Activated CD8-positive, alpha-beta memory T cell treated with anti-CD3 and anti-CD28 coated beads, Interleukin-2, amount 10 ng/mL, durations not matched to agents 7 days and 5 days (primary cell): Measurements from ENCODE around the gene TMEM167B. TPM values are rescaled to one million over a fixed set of nuclear protein-coding genes. Genes with fewer than 3 reads are reported as not detected.

Source experiments
- ATAC-seq: fragments of 150-1000 bp; cut with Tn5 transposase; one replicate; pipeline ENCODE4 v1.10.0; 2021; ENCODE audit warnings: moderate library complexity
- CTCF ChIA-PET: fragments of 350-600 bp; sonication (Branson Sonifier 250); formaldehyde crosslinking; loops from one replicate; lab custom pipeline; 2021; ENCODE audit warnings: antibody characterized with exemption; lab: Charles Lee
- DNase-seq: peaks from one replicate; pipeline ENCODE4 v3.0.0-alpha.2; 2020
- H3K27ac Mint-ChIP-seq: one replicate; pipeline ENCODE4 v1.8.0; 2021; ENCODE audit warnings: mild to moderate bottlenecking, mixed read lengths
- H3K27me3 Mint-ChIP-seq: one replicate; pipeline ENCODE4 v1.8.0; 2021; ENCODE audit warnings: mixed read lengths
- H3K36me3 Mint-ChIP-seq: one replicate; pipeline ENCODE4 v1.8.0; 2021; ENCODE audit warnings: mild to moderate bottlenecking, mixed read lengths
- H3K4me1 Mint-ChIP-seq: one replicate; pipeline ENCODE4 v1.8.0; 2021; ENCODE audit warnings: mixed read lengths
- H3K4me3 Mint-ChIP-seq: one replicate; pipeline ENCODE4 v1.8.0; 2021; ENCODE audit warnings: mild to moderate bottlenecking, moderate library complexity, mixed read lengths
- H3K9me3 Mint-ChIP-seq: one replicate; pipeline ENCODE4 v1.8.0; 2022; ENCODE audit warnings: low read depth, mixed read lengths
- total RNA-seq, 2 experiments: library from RNA; stranded (reverse); gene quantifications; one replicate each; pipeline ENCODE4 v1.2.3, GENCODE V29; 2021

Gene TMEM167B
- total RNA-seq, 2 experiments from 2014 or later: 21.8 to 27.0 TPM

DNA sequence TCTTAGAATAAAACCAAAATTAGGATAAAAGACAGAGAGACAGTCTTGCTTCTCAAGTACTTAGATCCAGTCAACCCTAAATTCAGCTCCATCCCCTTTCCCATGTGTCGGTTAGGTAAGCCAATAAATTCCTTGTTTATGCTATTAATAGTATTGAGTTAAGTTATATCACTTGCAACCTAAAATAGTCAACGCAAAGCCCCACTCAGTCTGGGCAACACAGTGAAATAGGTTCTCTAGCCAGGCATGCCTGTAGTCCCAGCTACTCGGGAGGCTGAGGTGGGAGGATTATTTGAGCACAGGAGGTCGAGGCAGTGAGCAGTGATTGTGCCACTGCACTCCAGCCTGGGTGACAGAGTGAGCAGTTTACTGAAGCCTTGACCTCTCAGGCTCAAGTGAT lies 29.4 kb upstream of the TMEM167B start:
- no peaks in the 10 kb centered on the region for H3K9me3 Mint-ChIP-seq
- no peaks in the 10 kb centered on the region for H3K4me1 Mint-ChIP-seq
- no peak overlapping the region for H3K4me3 Mint-ChIP-seq
- H3K27me3 Mint-ChIP-seq: no peaks in the 10 kb centered on the region
- H3K36me3 Mint-ChIP-seq: peaks cover 10% of the 10 kb centered on the region
- H3K27ac Mint-ChIP-seq: no peak overlapping the region
- no peak for ATAC-seq
- CTCF ChIA-PET: interaction anchor here (0.9 kb wide), 1 partner anchor 132 kb away, joined by 3 read pairs; no protein-coding TSS in a partner anchor
- no peak for DNase-seq

GRCh38 chr1:109065137-109065536 lies 25.4 kb upstream of the TMEM167B start:
- H3K4me1 Mint-ChIP-seq: no peaks in the 10 kb centered on the region
- no peak overlapping the region for H3K27ac Mint-ChIP-seq
- peaks cover 17% of the 10 kb centered on the region for H3K36me3 Mint-ChIP-seq
- DNase-seq (no peak), ATAC-seq (no peak)
- H3K4me3 Mint-ChIP-seq: no peak overlapping the region
- CTCF ChIA-PET: interaction anchor here (1.1 kb wide), 1 partner anchor 47 kb away, joined by 4 read pairs; a partner anchor contains a TSS
- H3K9me3 Mint-ChIP-seq: no peaks in the 10 kb centered on the region
- no peaks in the 10 kb centered on the region for H3K27me3 Mint-ChIP-seq

DNA sequence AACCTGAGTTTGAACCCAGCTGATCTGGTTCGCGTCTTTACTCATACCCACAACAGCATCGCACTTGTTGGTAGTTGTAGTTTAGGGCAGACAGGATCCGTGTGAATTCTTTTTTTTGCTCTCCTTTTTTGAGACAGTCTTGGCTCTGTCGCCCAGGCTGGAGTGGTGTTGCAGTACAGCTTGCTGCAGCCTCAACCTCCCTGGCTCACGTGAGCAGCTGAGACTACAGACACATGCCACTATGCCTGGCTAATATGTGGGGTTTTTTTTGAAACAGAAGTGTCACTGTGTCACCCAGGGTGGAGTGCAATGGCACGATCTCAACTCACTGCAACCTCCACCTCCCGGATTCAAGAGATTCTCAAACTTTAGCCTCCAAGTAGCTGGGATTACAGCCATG lies 22.7 kb upstream of the TMEM167B start:
- Mint-ChIP-seq H3K9me3 (no peaks in the 10 kb centered on the region), H3K4me1 (peaks cover 2% of the 10 kb centered on the region), H3K27ac (no peak overlapping the region), H3K27me3 (no peaks in the 10 kb centered on the region), H3K36me3 (peaks cover 17% of the 10 kb centered on the region), H3K4me3 (no peak overlapping the region)
- DNase-seq (no peak), ATAC-seq (no peak)
- CTCF ChIA-PET: interaction anchor here (2.0 kb wide), 2 partner anchors 8 to 45 kb away, joined by 5 to 6 read pairs; partner anchors contain the start of gene TAF13

GRCh38 chr1:109069294-109069693 lies 21.3 kb upstream of the TMEM167B start:
- Mint-ChIP-seq H3K9me3 (no peaks in the 10 kb centered on the region), H3K36me3 (peaks cover 19% of the 10 kb centered on the region), H3K27me3 (no peaks in the 10 kb centered on the region), H3K4me1 (peaks cover 4% of the 10 kb centered on the region), H3K27ac (no peak overlapping the region), H3K4me3 (no peak overlapping the region)
- CTCF ChIA-PET: interaction anchor here (2.0 kb wide), 1 partner anchor 43 kb away, joined by 6 read pairs; a partner anchor contains a TSS
- ATAC-seq (no peak), DNase-seq (no peak)

GRCh38 chr1:109075531-109076490 lies 14.8 kb upstream of the TMEM167B start, which contains the start of gene TAF13:
TAF13 (minus strand) TSS chr1:109076003; CDS start chr1:109075947, 56 bp downstream.
- Mint-ChIP-seq H3K4me1 (peaks cover 18% of the 10 kb centered on the region), H3K4me3 (peak within 1 kb of the TSS; percentile 96), H3K27me3 (no peaks in the 10 kb centered on the region), H3K9me3 (no peaks in the 10 kb centered on the region), H3K36me3 (peaks cover 7% of the 10 kb centered on the region), H3K27ac (peak within 1 kb of the TSS; percentile 96)
- ATAC-seq (peak; percentile 100), DNase-seq (peak; percentile 94)
- CTCF ChIA-PET: interaction anchor here (0.7 to 2.7 kb wide), 8 partner anchors 8 to 114 kb away, joined by 3 to 22 read pairs (median 5); partner anchors contain the start of gene TMEM167B

DNA sequence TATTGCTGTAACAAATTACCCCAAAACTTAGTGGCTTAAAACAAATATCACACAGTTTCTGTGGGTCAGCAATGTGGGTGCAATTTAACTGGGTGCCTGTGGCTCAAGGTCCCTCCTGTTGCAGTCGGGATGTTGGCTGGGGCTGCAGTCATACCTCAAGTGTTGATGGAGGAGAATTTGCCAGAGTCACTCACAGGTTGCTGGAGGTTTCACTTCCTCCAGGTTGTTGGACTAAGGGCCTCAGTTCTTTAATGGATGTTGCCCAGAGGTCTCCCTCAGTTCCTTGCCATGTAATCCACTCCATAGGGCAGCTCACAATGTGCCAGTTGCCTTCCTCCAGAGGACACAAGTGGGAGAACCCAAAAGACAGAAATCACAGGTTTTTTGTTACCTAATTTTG lies 12.2 kb upstream of the TMEM167B start:
- Mint-ChIP-seq H3K36me3 (peaks cover 3% of the 10 kb centered on the region), H3K27ac (no peak overlapping the region), H3K27me3 (no peaks in the 10 kb centered on the region), H3K4me1 (peaks cover 15% of the 10 kb centered on the region), H3K4me3 (no peak overlapping the region), H3K9me3 (no peaks in the 10 kb centered on the region)
- CTCF ChIA-PET: no interaction called here
- ATAC-seq: no peak
- no peak for DNase-seq

- DNase-seq: no peak
- Mint-ChIP-seq H3K27me3 (no peaks in the 10 kb centered on the region), H3K36me3 (peaks cover 2% of the 10 kb centered on the region), H3K4me3 (no peak overlapping the region), H3K9me3 (no peaks in the 10 kb centered on the region), H3K27ac (no peak overlapping the region), H3K4me1 (peaks cover 22% of the 10 kb centered on the region)
- ATAC-seq: no peak
- CTCF ChIA-PET: no interaction called here
Measured at GRCh38 chr1:109079240-109079622, 11.3 kb upstream of the TMEM167B start.

DNA sequence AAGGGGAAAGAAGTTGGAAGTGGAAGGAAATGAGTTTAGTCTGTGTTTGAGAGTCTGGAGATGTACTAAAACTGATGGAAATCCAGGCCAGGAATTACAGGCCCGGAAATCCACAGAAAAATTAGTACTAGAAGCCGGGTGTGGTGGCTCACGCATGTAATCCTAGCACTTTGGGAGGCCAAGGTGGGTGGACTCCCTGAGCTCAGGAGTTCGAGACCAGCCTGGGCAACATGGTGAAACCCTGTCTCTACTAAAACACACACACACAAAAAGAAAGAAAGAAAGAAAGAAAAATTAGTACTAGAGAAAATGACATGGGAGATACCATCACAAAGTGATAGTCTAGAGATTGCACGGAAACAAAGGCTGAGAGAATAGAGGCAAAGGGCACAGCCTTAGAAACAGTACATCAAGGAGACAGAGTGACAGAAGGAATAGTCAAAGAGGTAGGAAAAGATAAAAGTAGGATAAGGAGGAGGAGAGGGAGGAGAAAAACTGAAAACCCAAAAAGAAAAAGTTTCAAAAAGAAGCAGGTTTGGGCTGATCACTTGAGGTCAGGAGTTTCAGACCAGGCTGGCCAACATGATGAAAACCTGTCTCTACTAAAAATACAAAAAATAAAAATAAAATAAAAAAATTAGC lies 10.0 kb upstream of the TMEM167B start:
- no peaks in the 10 kb centered on the region for H3K9me3 Mint-ChIP-seq
- H3K27me3 Mint-ChIP-seq: no peaks in the 10 kb centered on the region
- no peak overlapping the region for H3K4me3 Mint-ChIP-seq
- CTCF ChIA-PET: no interaction called here
- H3K27ac Mint-ChIP-seq: no peak overlapping the region
- no peaks in the 10 kb centered on the region for H3K36me3 Mint-ChIP-seq
- DNase-seq (no peak), ATAC-seq (no peak)
- peaks cover 24% of the 10 kb centered on the region for H3K4me1 Mint-ChIP-seq

DNA sequence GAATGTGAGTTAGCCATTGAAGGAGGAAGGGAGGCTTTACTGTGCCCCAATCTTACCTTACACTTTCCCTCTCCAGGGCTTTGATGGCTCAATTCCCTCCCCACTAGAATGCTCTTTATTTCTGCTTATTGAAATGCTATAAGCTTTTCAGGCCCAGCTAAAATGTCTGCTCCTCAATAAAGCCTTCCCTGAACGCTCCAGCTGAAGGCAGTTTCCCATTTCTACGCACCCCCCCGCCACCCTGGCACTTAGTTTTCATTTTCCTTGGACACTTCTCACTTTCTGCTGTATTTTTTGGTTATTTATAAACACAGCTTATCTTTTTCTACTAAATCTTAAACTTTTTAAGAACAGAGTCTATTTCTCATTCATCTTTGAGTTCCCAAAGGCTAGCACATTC lies 7.1 kb upstream of the TMEM167B start:
- no peak overlapping the region for H3K4me3 Mint-ChIP-seq
- H3K9me3 Mint-ChIP-seq: no peaks in the 10 kb centered on the region
- no peaks in the 10 kb centered on the region for H3K27me3 Mint-ChIP-seq
- H3K27ac Mint-ChIP-seq: no peak overlapping the region
- no peak for DNase-seq
- no peak for ATAC-seq
- H3K36me3 Mint-ChIP-seq: no peaks in the 10 kb centered on the region
- H3K4me1 Mint-ChIP-seq: peaks cover 20% of the 10 kb centered on the region
- CTCF ChIA-PET: interaction anchor here (1.2 to 4.2 kb wide), 2 partner anchors 9 to 16 kb away, joined by 4 to 24 read pairs; no protein-coding TSS in a partner anchor

GRCh38 chr1:109083923-109084322 lies 6.6 kb upstream of the TMEM167B start:
- Mint-ChIP-seq H3K9me3 (no peaks in the 10 kb centered on the region), H3K4me1 (peaks cover 20% of the 10 kb centered on the region), H3K4me3 (no peak overlapping the region), H3K27me3 (no peaks in the 10 kb centered on the region), H3K27ac (peak overlapping the region; percentile 61), H3K36me3 (peaks cover under 1% of the 10 kb centered on the region)
- ATAC-seq (peak; percentile 55), DNase-seq (no peak)
- CTCF ChIA-PET: interaction anchor here (1.1 to 4.2 kb wide), 4 partner anchors 8 to 28 kb away, joined by 3 to 24 read pairs (median 6); a partner anchor contains a TSS

- DNase-seq (no peak), ATAC-seq (peak; percentile 33)
- no peak overlapping the region for H3K27ac Mint-ChIP-seq
- H3K9me3 Mint-ChIP-seq: no peaks in the 10 kb centered on the region
- CTCF ChIA-PET: interaction anchor here (1.1 to 4.2 kb wide), 3 partner anchors 14 to 27 kb away, joined by 3 to 24 read pairs (median 8); a partner anchor contains a TSS
- peaks cover 2% of the 10 kb centered on the region for H3K36me3 Mint-ChIP-seq
- H3K4me3 Mint-ChIP-seq: no peak overlapping the region
- peaks cover 27% of the 10 kb centered on the region for H3K4me1 Mint-ChIP-seq
- no peaks in the 10 kb centered on the region for H3K27me3 Mint-ChIP-seq
Measured at GRCh38 chr1:109084563-109085517, 5.7 kb upstream of the TMEM167B start.

GRCh38 chr1:109089242-109090015 lies 1.1 kb upstream of the TMEM167B start:
- peak overlapping the region; percentile 97 for H3K27ac Mint-ChIP-seq
- DNase-seq (peak; percentile 57), ATAC-seq (no peak)
- H3K27me3 Mint-ChIP-seq: no peaks in the 10 kb centered on the region
- H3K4me1 Mint-ChIP-seq: peaks cover 39% of the 10 kb centered on the region
- H3K36me3 Mint-ChIP-seq: peaks cover 12% of the 10 kb centered on the region
- CTCF ChIA-PET: interaction anchor here (0.6 to 4.1 kb wide), 7 partner anchors 9 to 296 kb away, joined by 3 to 33 read pairs (median 5); partner anchors contain the start of genes ELAPOR1, TAF13 and WDR47
- peak overlapping the region; percentile 98 for H3K4me3 Mint-ChIP-seq
- no peaks in the 10 kb centered on the region for H3K9me3 Mint-ChIP-seq
